BE2C (cell line): Measurements from ENCODE around the gene SLC25A19.

Source experiments
- DNase-seq: peaks from one replicate; pipeline ENCODE4 v3.0.0-alpha.2; 2020
- H3K27me3 ChIP-seq: fragments of 250-450 bp; sonication (Bioruptor Pico); 2 replicates; pipeline ENCODE4 v1.5.1; 2020; ENCODE audit warnings: mild to moderate bottlenecking
- H3K36me3 ChIP-seq: fragments of 250-450 bp; sonication (Bioruptor Pico); 2 replicates; pipeline ENCODE4 v1.5.1; 2020; ENCODE audit warnings: mild to moderate bottlenecking
- H3K4me1 ChIP-seq: fragments of 250-450 bp; sonication (Bioruptor Pico); 2 replicates; pipeline ENCODE4 v1.5.1; 2020
- H3K4me3 ChIP-seq: 2 replicates; pipeline ENCODE4 v1.5.1; 2011; ENCODE audit warnings: low read depth, low read length
- H3K9me3 ChIP-seq: fragments of 250-450 bp; sonication (Bioruptor Pico); 2 replicates; pipeline ENCODE4 v1.5.1; 2020
- CTCF ChIP-seq: IDR thresholded peaks from 2 replicates; pipeline ENCODE4 v1.5.1; 2012; ENCODE audit warnings: mild to moderate bottlenecking, low read depth, low read length

SLC25A19 gene

GRCh38 chr17:75238020-75238580 lies 51.1 kb downstream of the SLC25A19 start:
- TF ChIP-seq CTCF: no peak
- DNase-seq: no peak
- no peaks in the 10 kb centered on the region for H3K27me3 ChIP-seq
- H3K9me3 ChIP-seq: no peaks in the 10 kb centered on the region
- peaks cover 87% of the 10 kb centered on the region for H3K36me3 ChIP-seq
- no peak overlapping the region for H3K4me3 ChIP-seq
- no peaks in the 10 kb centered on the region; the same call in 1 of the 2 replicates for H3K4me1 ChIP-seq

GRCh38 chr17:75237100-75238014 lies 51.9 kb downstream of the SLC25A19 start:
- H3K4me3 ChIP-seq: no peak overlapping the region
- no peak for DNase-seq
- H3K36me3 ChIP-seq: peaks cover 87% of the 10 kb centered on the region
- TF ChIP-seq CTCF: no peak
- no peaks in the 10 kb centered on the region for H3K9me3 ChIP-seq
- H3K27me3 ChIP-seq: no peaks in the 10 kb centered on the region
- no peaks in the 10 kb centered on the region; the same call in 1 of the 2 replicates for H3K4me1 ChIP-seq

- Histone ChIP-seq H3K4me3 (no peak overlapping the region), H3K36me3 (peaks cover 87% of the 10 kb centered on the region), H3K27me3 (no peaks in the 10 kb centered on the region), H3K4me1 (no peaks in the 10 kb centered on the region), H3K9me3 (no peaks in the 10 kb centered on the region)
- DNase-seq: no peak
- no peak for TF ChIP-seq CTCF
Measured at GRCh38 chr17:75232786-75233185, 56.4 kb downstream of the SLC25A19 start.

- no peaks in the 10 kb centered on the region for H3K27me3 ChIP-seq
- DNase-seq: no peak
- no peaks in the 10 kb centered on the region for H3K9me3 ChIP-seq
- H3K36me3 ChIP-seq: peaks cover 83% of the 10 kb centered on the region
- H3K4me3 ChIP-seq: no peak overlapping the region
- no peak for TF ChIP-seq CTCF
- H3K4me1 ChIP-seq: no peaks in the 10 kb centered on the region
Measured at GRCh38 chr17:75231741-75232464, 57.3 kb downstream of the SLC25A19 start.

- Histone ChIP-seq H3K9me3 (no peaks in the 10 kb centered on the region), H3K36me3 (peaks cover 83% of the 10 kb centered on the region), H3K4me1 (no peaks in the 10 kb centered on the region), H3K27me3 (no peaks in the 10 kb centered on the region), H3K4me3 (no peak overlapping the region)
- DNase-seq: no peak
- no peak for TF ChIP-seq CTCF
Measured at GRCh38 chr17:75231071-75231470, 58.2 kb downstream of the SLC25A19 start.
